ENCODE measurements around the gene RAB23.

GRCh38 chr6:57138026-57138425 lies 84.1 kb downstream of the RAB23 start:
- no peak for TF ChIP-seq CTCF (conservative IDR thresholded peaks at IDR 0.05; ENCODE audit: low read length)
- TF ChIP-seq EZH2phosphoT487 (IDR thresholded peaks at IDR 0.05; ENCODE audit: borderline replicate concordance), result no peak

Measured in Loucy (cell line).